CD14-positive monocyte (primary cell): ENCODE results near the gene PDIA5. TPM values are rescaled to one million over a fixed set of nuclear protein-coding genes. Genes with fewer than 3 reads are reported as not detected.

ENCODE experiments used
- DNase-seq, 3 donors: peaks; one replicate each; pipeline ENCODE4 v3.0.0-alpha.2; 2011 to 2022
- H2AFZ ChIP-seq: 2 replicates; pipeline ENCODE4 v1.6.0; 2012; ENCODE audit warnings: mild to moderate bottlenecking, low read depth, low read length, inconsistent platforms; ENCODE audit not compliant: insufficient read depth, poor library complexity, severe bottlenecking
- H3K27ac ChIP-seq, 2 donors: 1 replicate in 1 of 2; 2 replicates in 1 of 2; pipeline ENCODE4 v1.5.1; 2012 to 2013; ENCODE audit warnings: low read length in 2 of 2, control low read depth in 1 of 2, inconsistent platforms in 1 of 2, low read depth in 1 of 2, mild to moderate bottlenecking in 1 of 2
- H3K27me3 ChIP-seq, 2 donors: one replicate each; pipeline versions ENCODE4 v1.6.0 to v1.6.1; 2011 to 2013; ENCODE audit warnings: low read length in 2 of 2; ENCODE audit not compliant: control insufficient read depth in 2 of 2, insufficient read depth in 2 of 2
- H3K36me3 ChIP-seq, 2 donors: replicated peaks in 1 of 2; 1 replicate in 1 of 2; 2 replicates in 1 of 2; pipeline versions ENCODE4 v1.5.1 to v1.6.1; 2012 to 2013; ENCODE audit warnings: low read length in 2 of 2, control low read depth in 1 of 2, inconsistent platforms in 1 of 2, mild to moderate bottlenecking in 1 of 2; ENCODE audit not compliant: insufficient read depth in 2 of 2, control insufficient read depth in 1 of 2
- H3K4me1 ChIP-seq, 2 donors: 1 replicate in 1 of 2; 2 replicates in 1 of 2; pipeline versions ENCODE4 v1.5.1 to v1.6.1; 2012 to 2013; ENCODE audit warnings: low read length in 2 of 2, control low read depth in 1 of 2, inconsistent platforms in 1 of 2, mild to moderate bottlenecking in 1 of 2, moderate library complexity in 1 of 2; ENCODE audit not compliant: insufficient read depth in 2 of 2, control insufficient read depth in 1 of 2
- H3K4me2 ChIP-seq: replicated peaks from 2 replicates; pipeline ENCODE3; 2012; ENCODE audit warnings: low read length, moderate library complexity, mild to moderate bottlenecking; ENCODE audit not compliant: poor library complexity, severe bottlenecking; ENCODE audit errors: extremely low read depth
- H3K4me3 ChIP-seq, 3 experiments: fragments of 200-600 bp in 1 of 3; sonication (generic) in 1 of 3; replicated peaks in 1 of 3; 1 replicate in 2 of 3; 2 replicates in 1 of 3; pipeline ENCODE4 v1.5.1; 2011 to 2013; ENCODE audit warnings: low read length in 3 of 3, mild to moderate bottlenecking in 3 of 3, control low read depth in 2 of 3, low read depth in 2 of 3, inconsistent platforms in 1 of 3, moderate library complexity in 1 of 3
- H3K79me2 ChIP-seq: 2 replicates; pipeline ENCODE4 v1.6.0; 2012; ENCODE audit warnings: mild to moderate bottlenecking, control low read depth, inconsistent platforms, low read length, moderate library complexity; ENCODE audit not compliant: insufficient read depth
- H3K9ac ChIP-seq: 2 replicates; pipeline ENCODE4 v1.6.0; 2017; ENCODE audit warnings: low read length, mild to moderate bottlenecking; ENCODE audit not compliant: insufficient read depth, poor library complexity, severe bottlenecking
- H3K9me3 ChIP-seq, 2 donors: replicated peaks in 1 of 2; 1 replicate in 1 of 2; 2 replicates in 1 of 2; pipeline versions ENCODE4 v1.5.1 to v1.6.1; 2012 to 2013; ENCODE audit warnings: low read length in 2 of 2, control low read depth in 1 of 2; ENCODE audit not compliant: control insufficient read depth in 1 of 2, insufficient read depth in 1 of 2
- H4K20me1 ChIP-seq: 2 replicates; pipeline ENCODE4 v1.6.0; 2012; ENCODE audit warnings: mild to moderate bottlenecking, low read length, control low read depth, moderate library complexity; ENCODE audit not compliant: insufficient read depth
- H3K27ac Mint-ChIP-seq, 7 donors: one replicate each; pipeline ENCODE4 v1.8.0; 2020; ENCODE audit warnings: mild to moderate bottlenecking in 7 of 7, mixed read lengths in 7 of 7, moderate library complexity in 6 of 7, inconsistent platforms in 2 of 7
- H3K27me3 Mint-ChIP-seq, 3 donors: one replicate each; pipeline ENCODE4 v1.8.0; 2021 to 2022; ENCODE audit warnings: low read depth in 3 of 3, mild to moderate bottlenecking in 3 of 3, mixed read lengths in 3 of 3, moderate library complexity in 3 of 3, inconsistent platforms in 1 of 3
- H3K36me3 Mint-ChIP-seq, 2 donors: one replicate each; pipeline ENCODE4 v1.8.0; 2020; ENCODE audit warnings: mixed read lengths in 2 of 2, inconsistent platforms in 1 of 2, mild to moderate bottlenecking in 1 of 2
- H3K4me1 Mint-ChIP-seq: one replicate; pipeline ENCODE4 v1.8.0; 2020; ENCODE audit warnings: mild to moderate bottlenecking, mixed read lengths
- H3K4me3 Mint-ChIP-seq, 2 donors: one replicate each; pipeline ENCODE4 v1.8.0; 2020; ENCODE audit warnings: mild to moderate bottlenecking in 2 of 2, mixed read lengths in 2 of 2, moderate library complexity in 1 of 2
- H3K9me3 Mint-ChIP-seq, 7 donors: one replicate each; pipeline ENCODE4 v1.8.0; 2020 to 2022; ENCODE audit warnings: mixed read lengths in 7 of 7, mild to moderate bottlenecking in 6 of 7, moderate library complexity in 6 of 7, inconsistent platforms in 2 of 7
- WGBS: methylation state at CpG from one replicate; pipeline ENCODE4 v1.1.5; 2013; ENCODE audit warnings: missing lambda C conversion rate; ENCODE audit not compliant: insufficient coverage; 5-methylcytosine and 5-hydroxymethylcytosine counted together
- intact Hi-C, 2 donors: fragments of 100-400 bp; cut with micrococcal nuclease; formaldehyde crosslinking; loops; one replicate each; pipeline versions ENCODE4 v1.15.0 to v1.15.1; 2023
- polyA plus RNA-seq, 3 donors: library from polyadenylated mRNA; depleted of rRNA in 1 of 3; unstranded in 2 of 3; stranded (reverse) in 1 of 3; fragments of 300-500 nt in 2 of 3; fragments of >200 nt in 1 of 3; fragmentation: Illumina TruSeq in 2 of 3; gene quantifications; 1 replicate in 2 of 3; 2 replicates in 1 of 3; pipeline ENCODE4 v1.2.3, GENCODE V29; 2012 to 2021
- TF ChIP-seq, protein P1 (sequence below): fragments of 200-600 bp; IDR thresholded peaks from one replicate; pipeline ENCODE4 v1.8.0; 2022; ENCODE audit warnings: antibody characterized with exemption, mild to moderate bottlenecking

PDIA5 gene
- polyA plus RNA-seq, 3 donors: 7.1 to 10.0 (median 9.2) TPM

DNA sequence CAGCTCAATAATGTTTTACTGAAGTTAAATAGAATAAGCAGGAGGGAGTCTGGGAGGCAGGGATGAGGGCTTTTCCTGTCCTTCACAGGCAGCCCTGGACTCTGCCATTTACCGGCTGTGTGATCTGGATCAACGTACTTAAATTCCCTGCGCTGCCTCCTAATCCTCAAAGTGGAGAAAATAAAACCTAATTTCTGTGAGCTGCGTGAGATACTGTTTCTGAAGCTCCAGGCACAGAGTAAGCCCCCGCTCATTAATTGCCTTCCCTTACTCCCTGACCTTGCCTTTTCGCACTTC lies 278 bp upstream of the PDIA5 start:
- Histone ChIP-seq H3K9me3 (no peaks in the 10 kb centered on the region), H3K36me3 (no peaks in the 10 kb centered on the region), H3K4me1 (peaks cover 16 to 23% of the 10 kb centered on the region in 2 donors), H3K9ac (peak overlapping the region; percentile 71), H3K27me3 (no peaks in the 10 kb centered on the region), H3K4me2 (peak overlapping the region; percentile 98), H3K4me3 (peak overlapping the region; percentile 76 to 90 (median 83)), H3K79me2 (peaks cover 42% of the 10 kb centered on the region), H3K27ac (peak overlapping the region in 1 of 2 donors; percentile 69), H2AFZ (peak overlapping the region; percentile 95), H4K20me1 (no peaks in the 10 kb centered on the region)
- Mint-ChIP-seq H3K4me3 (peak overlapping the region; percentile 83 to 95), H3K36me3 (no peaks in the 10 kb centered on the region), H3K27me3 (peaks cover 0 to 3% (median 1%) of the 10 kb centered on the region in 3 donors), H3K9me3 (peaks cover 0 to 3% (median 0%) of the 10 kb centered on the region in 7 donors), H3K27ac (peak overlapping the region in 1 of 7 donors; percentile 56), H3K4me1 (peaks cover 28% of the 10 kb centered on the region)
- TF ChIP-seq, protein P1, sequence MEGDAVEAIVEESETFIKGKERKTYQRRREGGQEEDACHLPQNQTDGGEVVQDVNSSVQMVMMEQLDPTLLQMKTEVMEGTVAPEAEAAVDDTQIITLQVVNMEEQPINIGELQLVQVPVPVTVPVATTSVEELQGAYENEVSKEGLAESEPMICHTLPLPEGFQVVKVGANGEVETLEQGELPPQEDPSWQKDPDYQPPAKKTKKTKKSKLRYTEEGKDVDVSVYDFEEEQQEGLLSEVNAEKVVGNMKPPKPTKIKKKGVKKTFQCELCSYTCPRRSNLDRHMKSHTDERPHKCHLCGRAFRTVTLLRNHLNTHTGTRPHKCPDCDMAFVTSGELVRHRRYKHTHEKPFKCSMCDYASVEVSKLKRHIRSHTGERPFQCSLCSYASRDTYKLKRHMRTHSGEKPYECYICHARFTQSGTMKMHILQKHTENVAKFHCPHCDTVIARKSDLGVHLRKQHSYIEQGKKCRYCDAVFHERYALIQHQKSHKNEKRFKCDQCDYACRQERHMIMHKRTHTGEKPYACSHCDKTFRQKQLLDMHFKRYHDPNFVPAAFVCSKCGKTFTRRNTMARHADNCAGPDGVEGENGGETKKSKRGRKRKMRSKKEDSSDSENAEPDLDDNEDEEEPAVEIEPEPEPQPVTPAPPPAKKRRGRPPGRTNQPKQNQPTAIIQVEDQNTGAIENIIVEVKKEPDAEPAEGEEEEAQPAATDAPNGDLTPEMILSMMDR: no peak
- intact Hi-C loops: no loop called here
- no peak for DNase-seq
- WGBS: 38% methylated on average over 5 of the region's 6 CpGs

DNA sequence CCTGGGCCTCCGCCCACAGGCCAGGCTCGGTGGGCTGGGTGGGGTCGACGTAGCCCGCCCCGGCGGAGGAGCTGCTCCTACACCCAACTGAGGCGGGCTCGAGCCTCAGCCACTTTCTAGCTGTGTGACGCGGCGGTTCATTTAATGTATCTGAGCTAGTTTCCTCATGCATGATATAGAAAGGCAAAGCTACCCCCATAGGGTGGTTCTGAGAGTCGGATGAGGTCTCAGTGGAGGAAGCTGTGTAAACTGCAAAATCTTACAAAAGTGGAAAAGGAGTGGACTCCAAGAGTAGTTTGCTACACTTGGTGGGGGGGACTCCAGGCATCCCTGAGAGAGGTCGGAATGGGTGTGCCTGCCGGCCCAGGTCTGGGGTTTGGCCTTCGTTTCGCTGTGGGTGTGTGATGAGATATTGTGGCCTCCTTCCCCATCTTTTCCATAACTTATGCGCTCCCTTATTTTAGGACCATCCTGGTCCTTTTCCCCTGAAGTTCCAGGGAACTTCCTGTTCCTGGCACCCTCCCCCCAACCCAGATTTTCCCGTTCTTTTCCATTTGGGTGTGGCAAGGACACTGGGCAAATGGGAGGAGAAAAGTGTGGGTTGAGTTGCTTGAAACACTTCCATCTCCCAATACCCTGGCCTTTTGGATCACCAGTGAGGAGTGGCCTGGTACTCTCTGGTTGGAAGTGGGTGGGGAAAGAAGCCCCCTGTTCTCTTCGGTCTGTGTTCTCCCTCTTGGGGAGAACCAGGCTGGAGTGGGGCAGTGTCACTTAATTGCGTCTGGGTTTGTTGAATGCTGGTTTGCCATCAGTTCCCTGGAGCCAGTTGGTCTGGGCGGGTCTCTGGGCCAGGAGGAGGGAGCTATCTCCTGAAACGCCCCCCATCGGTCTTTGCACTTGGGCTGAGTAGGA lies 1.1 kb downstream of the PDIA5 start:
- Histone ChIP-seq H2AFZ (peak overlapping the region; percentile 95), H3K4me3 (peak overlapping the region; percentile 76 to 90 (median 83)), H3K36me3 (no peaks in the 10 kb centered on the region), H4K20me1 (no peaks in the 10 kb centered on the region), H3K4me2 (peak overlapping the region; percentile 98), H3K4me1 (peaks cover 30 to 36% of the 10 kb centered on the region in 2 donors), H3K9me3 (no peaks in the 10 kb centered on the region), H3K27me3 (no peaks in the 10 kb centered on the region), H3K79me2 (peaks cover 52% of the 10 kb centered on the region), H3K27ac (peak overlapping the region in 1 of 2 donors; percentile 69), H3K9ac (peak overlapping the region; percentile 71)
- Mint-ChIP-seq H3K4me3 (peak overlapping the region; percentile 83 to 95), H3K27me3 (peaks cover 0 to 3% (median 0%) of the 10 kb centered on the region in 3 donors), H3K9me3 (no peaks in the 10 kb centered on the region), H3K4me1 (peaks cover 42% of the 10 kb centered on the region), H3K36me3 (peaks cover 0 to 1% of the 10 kb centered on the region in 2 donors), H3K27ac (peak overlapping the region in 2 of 7 donors; percentile 12 to 14)
- WGBS: no CpG with 5 or more reads among the region's 24 CpGs
- TF ChIP-seq, protein P1: no peak
- peak in 1 of 3 donors; percentile 7 for DNase-seq
- intact Hi-C loops: no loop called here
